ENCODE measurements around the gene ADAMTSL1. TPM values are rescaled to one million over a fixed set of nuclear protein-coding genes. Genes with fewer than 3 reads are reported as not detected.

ADAMTSL1 gene
- total RNA-seq, 1 donor from 2014 or later = 11.4 TPM

DNA sequence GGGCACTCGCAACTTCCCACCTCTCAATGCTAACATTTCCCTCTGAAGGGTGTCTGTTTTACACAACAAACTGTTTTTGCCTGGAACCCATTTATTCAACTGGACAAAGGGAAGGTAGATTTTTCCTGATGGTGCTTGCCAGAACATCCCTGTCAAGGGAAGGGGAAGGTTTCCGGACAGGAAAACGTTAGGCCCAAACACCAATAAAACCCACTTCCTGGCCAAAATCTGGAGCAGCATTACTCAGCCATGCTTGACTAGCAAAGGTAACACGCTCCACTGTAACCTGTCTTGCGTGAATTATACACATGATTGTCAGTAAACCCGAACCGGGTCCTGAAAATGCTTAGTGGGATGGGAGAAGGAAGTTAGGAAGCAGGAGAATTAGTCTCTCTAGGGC, 468.8 kb downstream of the ADAMTSL1 start:
- FAIRE-seq = no peak
- DNase-seq (ENCODE audit: low spot score in 2 of 2) = no peak

GRCh38 chr9:18947892-18948339, 474.0 kb downstream of the ADAMTSL1 start:
- DNase-seq (ENCODE audit: low spot score in 2 of 2) (no peak), FAIRE-seq (no peak)

DNA sequence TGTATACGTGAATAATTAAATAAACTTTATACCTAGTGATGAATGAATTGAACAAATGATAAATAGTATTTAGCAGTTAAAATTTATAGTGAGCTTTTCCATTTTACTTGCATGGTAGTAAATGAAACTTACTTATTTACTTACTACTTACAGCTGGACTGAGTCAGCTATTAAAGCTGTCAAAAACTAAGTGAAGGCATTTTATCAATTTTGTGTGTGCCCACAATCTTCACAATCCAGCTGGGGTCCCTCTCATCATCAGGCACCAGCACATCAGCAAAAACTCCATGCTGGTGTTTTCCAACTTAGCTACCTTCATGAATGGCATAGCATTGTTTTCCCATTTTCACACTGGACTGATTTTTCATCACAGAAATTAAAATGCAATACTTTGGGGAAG, 478.0 kb downstream of the ADAMTSL1 start:
- FAIRE-seq = no peak
- no peak for DNase-seq (ENCODE audit: low spot score in 2 of 2)

DNA sequence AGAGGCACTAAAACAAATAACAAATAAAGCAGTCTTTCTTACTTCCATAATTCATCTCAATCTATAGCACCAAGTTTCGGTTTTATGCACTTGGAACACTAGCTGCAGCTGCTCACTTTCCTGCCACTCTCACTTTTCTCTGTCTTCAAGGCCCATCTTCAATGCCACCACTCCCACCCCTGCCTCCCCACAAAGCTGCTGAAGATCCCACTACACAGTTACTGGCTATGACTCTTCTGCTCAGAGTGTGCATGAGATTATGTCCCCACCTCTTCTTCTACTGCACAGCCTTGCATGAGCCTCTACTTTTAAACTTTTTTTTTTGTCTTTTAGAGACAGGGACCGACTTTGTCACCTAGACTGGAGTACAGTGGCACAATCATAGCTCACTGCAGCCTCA, 481.7 kb downstream of the ADAMTSL1 start:
- no peak for DNase-seq (ENCODE audit: low spot score in 2 of 2)

More for the DNA sequence above, 481.7 kb downstream of the ADAMTSL1 start:
- FAIRE-seq = no peak

Small RNA genes lying within 50 kb of the gene (small RNA-seq; reads per million reads assigned to genes)
- 0.18 reads per million for gene MIR3152
